Measurements from ENCODE around the gene ASIP. TPM values are rescaled to one million over a fixed set of nuclear protein-coding genes. Genes with fewer than 3 reads are reported as not detected.

ASIP gene
- total and polyA plus RNA-seq, 2 experiments from 2014 or later: not detected

GRCh38 chr20:34240121-34240520, 1.1 kb upstream of the ASIP start:
- H3K27ac Mint-ChIP-seq: no peak overlapping the region

More at GRCh38 chr20:34240121-34240520, 1.1 kb upstream of the ASIP start:
- Histone ChIP-seq H3K4me3 (no peak overlapping the region), H3K36me3 (ENCODE audit: insufficient read depth) (no peaks in the 10 kb centered on the region), H2AFZ (peak overlapping the region; percentile 48; the same call in 1 of the 2 replicates), H3K27me3 (ENCODE audit: insufficient read depth) (no peaks in the 10 kb centered on the region), H3K27ac (ENCODE audit: low read depth) (no peak overlapping the region), H3K79me2 (replicated peaks; ENCODE audit: insufficient read depth) (no peaks in the 10 kb centered on the region), H3K4me1 (ENCODE audit: insufficient read depth) (0 out of 2 replicates have a peak, but pooled peaks cover 10% of the 10 kb centered on the region), H3K9me2 (ENCODE audit: insufficient read depth) (no peaks in the 10 kb centered on the region), H3K4me2 (no peak overlapping the region), H4K20me1 (replicated peaks; ENCODE audit: insufficient read depth) (no peaks in the 10 kb centered on the region), H3F3A (replicated peaks; ENCODE audit: low read depth) (no peaks in the 10 kb centered on the region)
- H3K4me3 Mint-ChIP-seq: no peak overlapping the region
- H3K9me3 Mint-ChIP-seq: peaks cover 6% of the 10 kb centered on the region
- H3K4me1 Mint-ChIP-seq: peaks cover 7% of the 10 kb centered on the region; the same call in 2 of the 3 replicates
- H3K36me3 Mint-ChIP-seq (ENCODE audit: low read depth): no peaks in the 10 kb centered on the region
- TF ChIP-seq CTCF (conservative IDR thresholded peaks at IDR 0.05; ENCODE audit: low read depth in 2 of 2) (no peak), ZNF331 (CRISPR knock-in tag; IDR thresholded peaks at IDR 0.05; ENCODE audit: low read depth) (no peak), EZH2 (IDR thresholded peaks at IDR 0.05; ENCODE audit: low read depth, unreplicated experiment) (no peak), STAT1 (IDR thresholded peaks at IDR 0.05; ENCODE audit: unreplicated experiment) (no peak), JUNB (IDR thresholded peaks at IDR 0.05; ENCODE audit: unreplicated experiment) (no peak), ZNF114 (CRISPR knock-in tag; IDR thresholded peaks at IDR 0.05) (no peak), ETS1 (IDR thresholded peaks at IDR 0.05) (no peak), REST (IDR thresholded peaks at IDR 0.05; ENCODE audit: unreplicated experiment) (no peak), CREB1 (CRISPR knock-in tag; IDR thresholded peaks at IDR 0.05; ENCODE audit: low read depth) (no peak), POLR2AphosphoS5 (IDR thresholded peaks at IDR 0.05; ENCODE audit: low read depth) (no peak), NANOG (IDR thresholded peaks at IDR 0.05; ENCODE audit: borderline replicate concordance) (no peak), ZNF462 (CRISPR knock-in tag; IDR thresholded peaks at IDR 0.05) (no peak), EZH2phosphoT487 (IDR thresholded peaks at IDR 0.05; ENCODE audit: unreplicated experiment) (no peak)
- H3K27me3 Mint-ChIP-seq (ENCODE audit: insufficient read depth, low read depth, poor library complexity): no peaks in the 10 kb centered on the region
- DNase-seq (ENCODE audit: low spot score) (no peak), ATAC-seq (no peak)

All from GM23338 (cell line).